NCI-H128 (cell line): ENCODE results near the gene CDHR5.

Source experiments
- DNase-seq: peaks from one replicate; lab custom pipeline; 2025; ENCODE audit not compliant: unreplicated experiment; lab: John Stamatoyannopoulos, UW

Gene CDHR5

DNA sequence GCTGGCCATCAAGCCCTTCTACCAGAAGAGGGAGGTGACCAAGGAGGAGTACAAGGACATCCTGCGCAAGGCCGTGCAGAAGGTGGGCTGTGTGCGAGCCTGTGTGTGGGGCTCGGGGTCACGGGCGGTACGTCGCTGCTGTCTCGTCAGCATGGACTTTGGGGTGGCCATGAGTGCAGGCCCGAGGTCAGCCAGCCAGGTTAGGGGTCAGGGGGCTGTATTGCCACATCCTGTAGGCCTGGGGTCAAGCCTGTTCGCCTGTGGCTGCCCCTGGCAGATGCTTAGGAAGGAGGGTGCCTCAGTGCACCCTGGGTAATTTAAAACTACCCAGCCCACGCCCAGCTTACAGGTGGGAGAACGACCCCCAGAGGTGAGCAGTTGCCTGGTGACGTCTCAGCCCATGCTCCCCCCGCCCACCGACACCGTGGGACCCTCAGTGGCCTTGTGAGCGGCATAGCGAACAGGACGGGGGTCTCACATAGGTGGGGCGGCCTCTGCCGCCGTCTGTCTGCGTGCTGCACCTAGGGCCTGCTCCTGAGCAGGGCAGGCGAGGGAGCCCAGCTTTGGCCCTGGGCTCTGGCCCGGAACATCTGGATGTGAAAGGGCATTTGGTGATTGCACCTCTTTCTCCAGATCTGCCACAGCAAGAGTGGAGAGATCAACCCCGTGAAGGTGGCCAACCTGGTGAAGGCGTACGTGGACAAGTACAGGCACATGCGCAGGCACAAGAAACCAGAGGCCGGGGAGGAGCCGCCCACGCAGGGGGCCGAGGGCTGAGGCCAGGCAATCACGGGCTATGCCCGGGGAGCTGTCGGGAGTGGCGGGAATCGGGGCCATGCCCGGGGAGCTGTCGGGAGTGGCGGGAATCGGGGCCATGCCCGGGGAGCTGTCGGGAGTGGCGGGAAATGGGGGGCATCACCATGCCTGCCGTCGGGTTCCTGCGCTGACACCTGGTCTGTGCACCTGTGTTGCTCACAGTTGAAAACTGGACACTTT is 13.5 kb downstream of the CDHR5 start:
- DNase-seq: no peak

DNA sequence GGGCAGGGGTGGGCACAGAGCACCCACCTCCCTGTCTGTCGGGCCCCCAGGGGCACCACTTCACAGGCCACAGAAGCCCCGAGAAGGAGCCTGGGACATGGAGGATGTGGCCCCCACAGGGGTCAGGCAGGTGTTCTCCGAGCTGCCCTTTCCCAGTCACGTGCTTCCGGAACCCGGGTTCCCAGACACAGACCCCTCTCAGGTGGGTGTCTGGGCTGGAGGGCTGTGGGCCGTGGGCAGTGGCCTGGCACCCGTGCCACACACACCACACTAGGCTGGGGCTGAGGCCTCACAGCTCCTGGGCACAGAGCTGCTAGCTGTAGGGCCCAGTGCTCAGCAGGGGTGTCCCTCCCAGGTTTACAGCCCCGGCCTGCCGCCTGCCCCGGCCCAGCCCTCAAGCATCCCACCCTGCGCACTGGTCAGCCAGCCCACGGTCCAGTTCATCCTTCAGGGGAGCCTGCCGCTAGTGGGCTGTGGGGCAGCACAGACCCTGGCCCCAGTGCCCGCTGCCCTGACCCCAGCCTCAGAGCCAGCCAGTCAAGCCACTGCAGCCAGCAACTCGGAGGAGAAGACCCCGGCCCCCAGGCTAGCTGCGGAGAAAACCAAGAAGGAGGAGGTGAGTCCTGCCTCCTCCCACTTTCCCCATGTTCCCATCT is 14.5 kb downstream of the CDHR5 start:
- no peak for DNase-seq

DNA sequence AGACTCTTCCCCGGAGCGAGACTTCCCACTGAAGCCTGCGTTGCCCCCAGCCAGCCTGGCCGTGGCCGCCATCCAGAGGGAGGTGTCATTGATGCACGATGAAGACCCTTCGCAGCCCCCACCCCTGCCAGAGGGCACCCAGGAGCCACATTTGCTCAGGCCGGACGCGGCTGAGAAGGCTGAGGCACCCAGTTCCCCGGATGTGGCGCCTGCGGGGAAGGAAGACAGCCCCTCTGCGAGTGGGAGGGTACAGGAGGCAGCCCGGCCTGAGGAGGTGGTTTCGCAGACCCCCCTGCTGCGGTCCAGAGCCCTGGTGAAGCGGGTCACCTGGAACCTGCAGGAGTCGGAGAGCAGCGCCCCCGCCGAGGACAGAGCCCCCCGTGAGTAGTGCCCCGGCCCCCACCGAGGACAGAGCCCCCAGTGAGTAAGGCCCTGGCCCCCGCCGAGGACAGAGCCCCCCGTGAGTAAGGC is 15.4 kb downstream of the CDHR5 start:
- no peak for DNase-seq

- DNase-seq: no peak
These were observed 15.9 kb downstream of the CDHR5 start for GRCh38 chr11:608791-609251.

DNA sequence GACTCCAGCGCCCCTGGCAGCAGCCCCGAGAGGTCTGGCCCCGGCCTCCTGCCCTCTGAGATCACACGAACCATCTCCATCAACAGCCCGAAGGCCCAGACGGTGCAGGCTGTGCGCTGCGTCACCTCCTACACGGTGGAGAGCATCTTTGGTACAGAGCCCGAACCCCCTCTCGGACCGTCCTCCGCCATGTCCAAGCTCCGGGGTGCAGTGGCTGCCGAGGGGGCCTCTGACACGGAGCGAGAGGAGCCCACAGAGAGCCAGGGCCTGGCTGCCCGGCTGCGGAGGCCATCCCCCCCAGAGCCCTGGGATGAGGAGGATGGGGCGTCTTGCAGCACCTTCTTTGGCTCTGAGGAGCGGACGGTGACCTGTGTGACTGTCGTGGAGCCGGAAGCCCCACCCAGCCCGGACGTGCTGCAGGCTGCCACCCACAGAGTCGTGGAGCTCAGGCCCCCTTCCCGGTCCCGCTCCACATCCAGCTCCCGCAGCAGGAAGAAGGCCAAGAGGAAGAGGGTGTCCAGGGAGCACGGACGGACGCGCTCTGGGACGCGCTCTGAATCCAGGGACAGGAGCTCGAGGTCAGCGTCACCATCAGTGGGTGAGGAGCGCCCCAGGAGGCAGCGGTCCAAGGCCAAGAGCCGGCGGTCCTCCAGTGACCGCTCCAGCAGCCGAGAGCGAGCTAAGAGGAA is 16.6 kb downstream of the CDHR5 start:
- DNase-seq: no peak

- DNase-seq: no peak
These were observed 17.6 kb downstream of the CDHR5 start for GRCh38 chr11:607020-607780.

GRCh38 chr11:606245-606644 is 18.5 kb downstream of the CDHR5 start:
- no peak for DNase-seq

- no peak for DNase-seq
These were observed 19.2 kb downstream of the CDHR5 start for GRCh38 chr11:605286-606129.

- DNase-seq: no peak
These were observed 21.6 kb downstream of the CDHR5 start for GRCh38 chr11:603154-603553.

- no peak for DNase-seq
These were observed 23.0 kb downstream of the CDHR5 start for GRCh38 chr11:601573-602245.

DNA sequence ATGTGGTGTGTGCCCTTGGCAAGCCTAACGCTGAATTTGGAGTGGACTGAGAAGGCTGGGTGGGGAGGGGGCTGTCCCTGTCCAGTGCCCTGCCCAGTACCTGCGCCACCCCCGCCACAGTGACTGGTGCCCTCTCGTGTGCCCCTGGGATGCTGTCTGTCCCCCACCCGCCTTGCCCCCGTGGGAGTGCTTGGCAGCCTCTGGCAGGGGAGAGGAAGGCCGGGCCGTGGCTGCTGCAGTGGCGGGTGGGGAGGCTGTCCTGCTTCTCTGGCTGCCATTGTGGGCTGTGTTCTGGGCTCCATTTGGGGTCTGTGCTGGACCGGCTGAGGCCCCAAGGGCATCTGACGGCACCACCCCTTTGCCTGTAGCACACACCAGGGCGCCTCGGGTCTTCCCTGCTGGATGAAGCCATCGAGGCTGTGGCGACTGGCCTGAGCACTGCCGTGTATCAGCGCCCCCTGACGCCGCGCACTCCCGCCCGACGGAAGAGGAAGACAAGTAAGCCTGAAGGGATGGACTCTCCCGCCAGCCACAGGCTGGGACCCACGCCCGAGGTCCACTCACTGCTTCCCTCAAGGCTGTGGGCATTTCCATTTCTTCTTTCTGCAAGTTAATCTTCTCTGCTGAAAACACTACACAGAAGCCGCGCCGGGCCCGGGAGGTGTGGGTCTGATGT is 26.6 kb downstream of the CDHR5 start:
- DNase-seq: no peak

- no peak for DNase-seq
These were observed 27.5 kb downstream of the CDHR5 start for GRCh38 chr11:597166-597725.

DNA sequence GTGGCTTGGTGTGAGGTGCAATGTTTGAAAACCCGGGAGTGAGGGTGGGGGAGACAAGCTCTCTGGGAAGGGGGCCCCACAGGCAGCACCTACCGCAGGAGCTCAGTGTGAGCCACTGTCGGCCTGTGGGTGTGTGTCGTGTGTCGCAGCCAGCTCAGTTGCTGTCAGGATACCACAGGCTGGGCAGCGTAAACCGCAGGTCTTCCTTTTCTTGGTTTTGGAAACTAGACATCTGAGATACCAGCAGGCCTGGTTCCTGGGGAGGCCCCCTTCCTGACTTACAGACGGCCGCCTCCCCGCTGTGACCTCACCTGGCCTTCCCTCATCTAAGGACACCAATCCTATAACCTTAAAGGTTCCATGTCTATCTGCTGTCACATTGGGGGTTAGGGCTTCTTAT is 28.4 kb downstream of the CDHR5 start:
- DNase-seq: no peak

DNA sequence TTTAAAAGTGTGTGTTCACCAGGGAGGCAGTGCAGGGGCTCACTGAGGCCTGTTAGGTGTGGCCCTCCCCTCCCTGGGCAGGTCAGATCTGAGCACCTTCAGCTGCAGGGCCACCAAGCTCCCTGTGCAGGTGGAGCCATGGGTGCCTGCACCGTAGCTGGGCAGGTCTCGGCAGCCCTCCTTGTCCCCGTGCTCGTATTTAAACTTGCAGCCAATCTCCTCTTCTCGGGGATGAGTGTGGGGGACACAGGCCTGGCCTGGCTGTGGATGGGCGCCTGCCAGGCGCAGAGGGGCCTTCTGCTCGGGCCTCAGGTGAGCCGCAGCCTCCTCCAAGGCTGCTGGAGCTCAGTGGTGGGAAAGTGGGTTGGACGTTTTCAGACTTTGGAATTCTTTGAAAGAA is 29.4 kb downstream of the CDHR5 start:
- DNase-seq: no peak

- DNase-seq: no peak
These were observed 31.4 kb downstream of the CDHR5 start for GRCh38 chr11:593347-593746.

DNA sequence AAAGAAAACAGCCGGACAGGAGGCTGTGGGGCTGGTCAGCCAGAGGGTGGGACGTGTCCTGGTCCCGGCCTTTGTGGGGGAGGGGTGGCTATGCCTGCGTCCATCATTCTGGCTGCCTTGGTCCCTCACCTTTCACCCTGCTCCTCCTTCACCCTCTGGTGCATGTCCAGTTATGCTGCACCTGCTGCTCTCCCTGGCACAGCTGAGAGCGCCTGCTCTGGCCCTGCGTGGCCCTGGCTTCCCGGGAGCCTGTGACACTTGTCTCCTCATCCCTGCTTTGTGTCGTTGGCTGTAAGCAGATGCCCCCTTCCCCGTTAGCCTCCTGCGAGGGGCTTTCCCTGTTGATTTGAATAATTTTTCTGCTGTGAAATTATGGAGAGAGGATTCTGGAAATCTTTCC is 31.8 kb downstream of the CDHR5 start:
- DNase-seq: no peak

DNA sequence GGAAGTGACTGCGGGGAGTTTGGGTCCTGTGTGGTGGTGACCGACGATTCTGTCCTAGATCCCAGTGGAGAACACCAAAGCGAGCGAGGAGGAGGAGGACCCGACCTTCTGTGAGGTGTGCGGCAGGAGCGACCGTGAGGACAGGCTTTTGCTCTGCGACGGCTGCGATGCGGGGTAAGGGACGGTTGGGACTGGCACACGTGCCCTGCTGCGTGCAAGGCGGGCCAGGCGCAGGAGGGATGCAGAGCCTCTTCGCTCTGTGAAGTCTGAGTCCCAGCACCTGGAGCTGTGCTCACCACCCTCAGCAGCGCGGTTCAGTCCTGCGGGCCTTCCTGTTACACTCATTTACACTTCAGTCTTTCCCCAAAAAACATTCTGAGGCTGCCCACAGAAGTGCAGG is 32.3 kb downstream of the CDHR5 start:
- no peak for DNase-seq

- no peak for DNase-seq
These were observed 33.8 kb downstream of the CDHR5 start for GRCh38 chr11:590997-591396.
